ENCODE results near the gene ITIH5. TPM values are rescaled to one million over a fixed set of nuclear protein-coding genes. Genes with fewer than 3 reads are reported as not detected.
A peak's percentile ranks its signal among the peaks of the same experiment; 100 is the strongest.
"Not testable (repeated sequence)": the region's sequence is repeated elsewhere in the genome, so short reads cannot be mapped to it uniquely, and the experiment has no call there.

The ITIH5 gene
- total RNA-seq, 1 donor from 2014 or later, result 1.5 TPM

- no peak overlapping the region for H3K4me3 Mint-ChIP-seq (ENCODE audit: low read depth)
- H3K9me3 Mint-ChIP-seq (ENCODE audit: low read depth), result peaks cover 17% of the 10 kb centered on the region
- peaks cover 2% of the 10 kb centered on the region for H3K36me3 Mint-ChIP-seq (ENCODE audit: insufficient read depth)
- H3K4me1 Mint-ChIP-seq (ENCODE audit: low read depth), result peaks cover 11% of the 10 kb centered on the region
- H3K27ac Mint-ChIP-seq, result no peak overlapping the region
- H3K27me3 Mint-ChIP-seq, result no peaks in the 10 kb centered on the region
- no peak for DNase-seq (ENCODE audit: low spot score, unreplicated experiment)
- no peak for TF ChIP-seq CTCF (IDR thresholded peaks at IDR 0.05; ENCODE audit: unreplicated experiment)
These were observed 29.8 kb upstream of the ITIH5 start for GRCh38 chr10:7696545-7696944.

GRCh38 chr10:7693194-7693593 is 26.4 kb upstream of the ITIH5 start:
- H3K4me1 Mint-ChIP-seq (ENCODE audit: low read depth); H3K27me3 Mint-ChIP-seq; H3K4me3 Mint-ChIP-seq (ENCODE audit: low read depth); H3K36me3 Mint-ChIP-seq (ENCODE audit: insufficient read depth); H3K27ac Mint-ChIP-seq; DNase-seq (ENCODE audit: low spot score, unreplicated experiment): not testable (repeated sequence)
- peaks cover 36% of the 10 kb centered on the region for H3K9me3 Mint-ChIP-seq (ENCODE audit: low read depth)

GRCh38 chr10:7692368-7692767 is 25.6 kb upstream of the ITIH5 start:
- H3K27ac Mint-ChIP-seq; H3K4me3 Mint-ChIP-seq (ENCODE audit: low read depth); H3K36me3 Mint-ChIP-seq (ENCODE audit: insufficient read depth); H3K4me1 Mint-ChIP-seq (ENCODE audit: low read depth); DNase-seq (ENCODE audit: low spot score, unreplicated experiment); H3K27me3 Mint-ChIP-seq: not testable (repeated sequence)
- peaks cover 36% of the 10 kb centered on the region for H3K9me3 Mint-ChIP-seq (ENCODE audit: low read depth)

GRCh38 chr10:7690885-7691597 is 24.3 kb upstream of the ITIH5 start:
- not testable (repeated sequence) for H3K27ac Mint-ChIP-seq; H3K4me1 Mint-ChIP-seq (ENCODE audit: low read depth); H3K36me3 Mint-ChIP-seq (ENCODE audit: insufficient read depth); H3K27me3 Mint-ChIP-seq; DNase-seq (ENCODE audit: low spot score, unreplicated experiment); H3K4me3 Mint-ChIP-seq (ENCODE audit: low read depth)
- H3K9me3 Mint-ChIP-seq (ENCODE audit: low read depth), result peaks cover 36% of the 10 kb centered on the region

GRCh38 chr10:7689591-7689990 is 22.8 kb upstream of the ITIH5 start:
- H3K27ac Mint-ChIP-seq, result no peak overlapping the region
- H3K9me3 Mint-ChIP-seq (ENCODE audit: low read depth), result peaks cover 36% of the 10 kb centered on the region
- TF ChIP-seq CTCF (IDR thresholded peaks at IDR 0.05; ENCODE audit: unreplicated experiment), result no peak
- peaks cover 2% of the 10 kb centered on the region for H3K4me1 Mint-ChIP-seq (ENCODE audit: low read depth)
- peaks cover 2% of the 10 kb centered on the region for H3K36me3 Mint-ChIP-seq (ENCODE audit: insufficient read depth)
- no peak overlapping the region for H3K4me3 Mint-ChIP-seq (ENCODE audit: low read depth)
- peaks cover 8% of the 10 kb centered on the region for H3K27me3 Mint-ChIP-seq
- no peak for DNase-seq (ENCODE audit: low spot score, unreplicated experiment)

- TF ChIP-seq CTCF (IDR thresholded peaks at IDR 0.05; ENCODE audit: unreplicated experiment), result peak; percentile 92
- DNase-seq (ENCODE audit: low spot score, unreplicated experiment), result peak; percentile 70
- H3K9me3 Mint-ChIP-seq (ENCODE audit: low read depth), result peaks cover 29% of the 10 kb centered on the region
- peaks cover 12% of the 10 kb centered on the region for H3K27me3 Mint-ChIP-seq
- peaks cover 2% of the 10 kb centered on the region for H3K4me1 Mint-ChIP-seq (ENCODE audit: low read depth)
- H3K4me3 Mint-ChIP-seq (ENCODE audit: low read depth), result no peak overlapping the region
- peak overlapping the region; percentile 57 for H3K27ac Mint-ChIP-seq
- peaks cover 2% of the 10 kb centered on the region for H3K36me3 Mint-ChIP-seq (ENCODE audit: insufficient read depth)
These were observed 20.6 kb upstream of the ITIH5 start for GRCh38 chr10:7687228-7687907.
